ENCODE measurements around the gene A2M. TPM values are rescaled to one million over a fixed set of nuclear protein-coding genes. Genes with fewer than 3 reads are reported as not detected.

Gene A2M
- total and polyA plus RNA-seq, 2 of the 8 experiments (the other 6 are each of a cell fraction or from before 2014, with no cell fraction given), result 0.15 TPM; not detected in 1

DNA sequence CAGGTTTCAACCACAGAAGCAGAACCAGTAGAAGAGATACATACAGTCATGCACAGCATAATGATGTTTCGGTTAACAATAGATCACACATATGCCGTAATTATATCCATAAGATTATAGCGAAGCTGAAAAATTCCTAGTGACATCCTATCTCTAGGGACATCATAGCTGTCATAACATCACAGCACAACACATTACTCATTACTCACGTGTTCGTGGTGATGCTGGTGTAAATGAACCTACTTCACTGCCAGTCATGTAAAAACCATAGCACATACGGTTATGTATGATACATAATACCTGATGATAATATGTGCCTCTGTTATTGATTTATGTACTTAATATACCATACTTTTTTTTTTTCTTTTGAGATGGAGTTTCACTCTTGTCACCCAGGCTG lies 81.6 kb downstream of the A2M start:
- POLR2A ChIA-PET (ENCODE audit: partially characterized antibody), result no interaction called here
- H3K4ac ChIP-seq (replicated peaks; ENCODE audit: insufficient read length, low read depth, low read length), result no peak overlapping the region
- H3K23ac ChIP-seq (ENCODE audit: insufficient read length), result no peak overlapping the region
- H2BK20ac ChIP-seq (ENCODE audit: low read length), result no peak overlapping the region
- H2AK5ac ChIP-seq (ENCODE audit: low read depth, low read length), result no peak overlapping the region
- H4K5ac ChIP-seq (ENCODE audit: insufficient read length, low read depth, low read length), result no peak overlapping the region
- H2AFZ ChIP-seq (ENCODE audit: low read length), result no peak overlapping the region
- no peak overlapping the region for H4K8ac ChIP-seq (ENCODE audit: extremely low read depth, insufficient read depth, low read length)
- H3K36me3 ChIP-seq (ENCODE audit: control insufficient read depth in 2 of 4, insufficient read depth in 4 of 4, low read length in 3 of 4), result no peaks in the 10 kb centered on the region
- no peaks in the 10 kb centered on the region for H3K27me3 ChIP-seq (replicated peaks in 1 of 4; ENCODE audit: control insufficient read depth in 3 of 4, extremely low read depth in 1 of 4, insufficient read depth in 3 of 4, low read length in 3 of 4)
- WGBS, 2 experiments (ENCODE audit: extremely low coverage in 1 of 2, insufficient coverage in 1 of 2, insufficient read length in 1 of 2, insufficient replicate concordance in 2 of 2, low coverage in 1 of 2, low lambda C conversion rate in 2 of 2, missing lambda C conversion rate in 1 of 2), result 92% methylated on average over 6 of the region's 6 CpGs; no CpG with 5 or more reads in 1 of the 2 experiments
- H3K18ac ChIP-seq (ENCODE audit: extremely low read depth, low read length), result no peak overlapping the region
- CTCF ChIA-PET (ENCODE audit: partially characterized antibody), result interaction anchor here (1.0 to 9.7 kb wide), 5 partner anchors 13 to 489 kb away, joined by 3 to 119 read pairs (median 8); partner anchors contain the start of gene M6PR
- no peak overlapping the region for H3K56ac ChIP-seq (replicated peaks; ENCODE audit: insufficient read length, low read depth, low read length)
- H3K9me3 ChIP-seq (ENCODE audit: insufficient read depth in 2 of 2, low read depth in 1 of 2, low read length in 1 of 2), result no peaks in the 10 kb centered on the region
- H3K27ac ChIP-seq (ENCODE audit: low read depth, low read length), result no peak overlapping the region
- H3K23me2 ChIP-seq (ENCODE audit: low read depth, low read length), result no peaks in the 10 kb centered on the region
- H2BK15ac ChIP-seq (ENCODE audit: low read length), result no peak overlapping the region
- H3K4me2 ChIP-seq (ENCODE audit: insufficient read depth in 1 of 2, low read depth in 2 of 2, low read length in 2 of 2), result no peak overlapping the region
- H3K4me1 ChIP-seq (replicated peaks in 1 of 4; ENCODE audit: control insufficient read depth in 3 of 4, insufficient read depth in 4 of 4, low read length in 3 of 4), result no peaks in the 10 kb centered on the region
- DNase-seq (ENCODE audit: low read depth in 1 of 2, low spot score in 2 of 2), result no peak
- H4K91ac ChIP-seq (replicated peaks; ENCODE audit: insufficient read length, low read length), result no peak overlapping the region
- no peak overlapping the region for H3K4me3 ChIP-seq (ENCODE audit: extremely low read depth in 1 of 4, insufficient read depth in 2 of 4, low read depth in 3 of 4, low read length in 4 of 4)
- H2BK5ac ChIP-seq (ENCODE audit: low read depth, low read length), result no peak overlapping the region
- H3K79me2 ChIP-seq (ENCODE audit: control insufficient read depth in 1 of 2, insufficient read depth in 2 of 2, low read length in 2 of 2), result no peaks in the 10 kb centered on the region
- H4K20me1 ChIP-seq (replicated peaks in 1 of 2; ENCODE audit: control insufficient read depth in 1 of 2, insufficient read depth in 2 of 2, low read length in 2 of 2), result no peaks in the 10 kb centered on the region
- H3K14ac ChIP-seq (ENCODE audit: insufficient read length), result no peak overlapping the region
- no peak for FAIRE-seq
- H3K79me1 ChIP-seq (ENCODE audit: low read depth, low read length), result no peaks in the 10 kb centered on the region
- no peak overlapping the region for H3K9ac ChIP-seq (replicated peaks in 1 of 4; ENCODE audit: extremely low read depth in 1 of 4, low read depth in 3 of 4, low read length in 3 of 4)
- no peak overlapping the region for H2BK120ac ChIP-seq (replicated peaks; ENCODE audit: low read depth, low read length)
- H2BK12ac ChIP-seq (ENCODE audit: low read depth, low read length), result no peak overlapping the region
- TF ChIP-seq CTCF (IDR thresholded peaks at IDR 0.05; ENCODE audit: control extremely low read depth in 1 of 3, insufficient read depth in 1 of 3, low read depth in 1 of 3, low read length in 3 of 3) (no peak), E2F6 (IDR thresholded peaks at IDR 0.05) (no peak), SP4 (IDR thresholded peaks at IDR 0.05; ENCODE audit: low read length) (no peak), TEAD4 (IDR thresholded peaks at IDR 0.05; ENCODE audit: low read depth, low read length) (no peak), POLR2A (IDR thresholded peaks at IDR 0.05; ENCODE audit: control extremely low read depth in 1 of 2, low read depth in 2 of 2, low read length in 2 of 2) (no peak), RXRA (IDR thresholded peaks at IDR 0.05; ENCODE audit: insufficient read depth, low read depth, low read length) (no peak), RBBP5 (IDR thresholded peaks at IDR 0.05; ENCODE audit: borderline replicate concordance, low read depth, low read length) (no peak), RNF2 (IDR thresholded peaks at IDR 0.05; ENCODE audit: borderline replicate concordance, low read depth, low read length, missing control alignments, poor library complexity, severe bottlenecking) (no peak), ZNF274 (IDR thresholded peaks at IDR 0.05; ENCODE audit: borderline replicate concordance, extremely low read depth, low read length) (no peak), GABPA (IDR thresholded peaks at IDR 0.05; ENCODE audit: borderline replicate concordance, insufficient read depth, low read length) (no peak), SRF (IDR thresholded peaks at IDR 0.05; ENCODE audit: low read depth, low read length) (no peak)

Measured in H1 (cell line).